HepG2 (cell line): ENCODE results near the gene PLD6. TPM values are rescaled to one million over a fixed set of nuclear protein-coding genes. Genes with fewer than 3 reads are reported as not detected.

Experiments used
- ATAC-seq: fragments of 200-7000 bp; cut with Tn5 transposase; 3 replicates; pipeline ENCODE4 v1.9.1; 2020; ENCODE audit warnings: mild to moderate bottlenecking, moderate library complexity
- BruUV-seq: library from RNA; stranded (reverse); fragments of 400-500 nt; replicated peaks from 2 replicates; lab custom pipeline; 2021; lab: Mats Ljungman, UMichigan
- CTCF ChIA-PET: fragments of 300-600 bp; formaldehyde crosslinking; extraction: SDS; loops from one replicate; lab custom pipeline; 2021; ENCODE audit warnings: low total read pairs, inconsistent platforms, low intra/inter-chr PET ratio; lab: Yijun Ruan, JAX
- POLR2A ChIA-PET: fragments of 350-600 bp; sonication (Branson Sonifier 250); formaldehyde crosslinking; loops from one replicate; lab custom pipeline; 2020; ENCODE audit warnings: antibody characterized with exemption, inconsistent platforms; lab: Yijun Ruan, JAX
- DNase-seq: peaks from one replicate; pipeline ENCODE4 v3.0.0-alpha.2; 2015; ENCODE audit warnings: low spot score
- FAIRE-seq: peaks from 3 replicates; lab custom pipeline; 2011; peaks lifted over from hg19 to GRCh38; lab: Jason Lieb, UNC
- H2AFZ ChIP-seq: one replicate; pipeline ENCODE4 v1.6.1; 2011; ENCODE audit warnings: low read length, inconsistent platforms
- H3K27ac ChIP-seq: fragments of 300-600 bp; 3 replicates; pipeline ENCODE4 v1.8.0; 2011; ENCODE audit warnings: mixed run types, mild to moderate bottlenecking, mixed read lengths, low read length, inconsistent platforms; ENCODE audit not compliant: insufficient read depth; ENCODE audit errors: extremely low read length
- H3K27me3 ChIP-seq, 2 experiments: fragments of 200-600 bp in 1 of 2; 2 replicates in 1 of 2; 3 replicates in 1 of 2; pipeline versions ENCODE4 v1.6.0 to v1.8.0; 2011; ENCODE audit warnings: low read length in 2 of 2, mild to moderate bottlenecking in 2 of 2, moderate library complexity in 2 of 2, inconsistent platforms in 1 of 2; ENCODE audit not compliant: insufficient read depth in 2 of 2, control insufficient read depth in 1 of 2
- H3K36me3 ChIP-seq, 2 experiments: fragments of 200-600 bp in 1 of 2; replicated peaks in 1 of 2; 2 replicates in 1 of 2; 3 replicates in 1 of 2; pipeline versions ENCODE4 v1.5.1 to v1.8.0; 2011; ENCODE audit warnings: low read length in 2 of 2, inconsistent platforms in 1 of 2; ENCODE audit not compliant: insufficient read depth in 2 of 2, control insufficient read depth in 1 of 2
- H3K4me1 ChIP-seq: 2 replicates; pipeline ENCODE4 v1.5.1; 2012; ENCODE audit warnings: low read length, inconsistent platforms; ENCODE audit not compliant: insufficient read depth
- H3K4me2 ChIP-seq: 2 replicates; pipeline ENCODE4 v1.6.0; 2011; ENCODE audit warnings: low read depth, low read length, inconsistent platforms
- H3K4me3 ChIP-seq, 3 experiments: fragments of 200-600 bp in 1 of 3; sonication (generic), shearing (Covaris generic) in 1 of 3; replicated peaks in 1 of 3; 2 replicates each; pipeline ENCODE4 v1.5.1; 2011 to 2016; ENCODE audit warnings: low read length in 3 of 3, inconsistent platforms in 2 of 3, low read depth in 2 of 3, mild to moderate bottlenecking in 2 of 3, control low read depth in 1 of 3, mixed read lengths in 1 of 3; ENCODE audit not compliant: insufficient read depth in 1 of 3
- H3K79me2 ChIP-seq: one replicate; pipeline ENCODE4 v1.6.1; 2011; ENCODE audit warnings: low read length, inconsistent platforms; ENCODE audit not compliant: insufficient read depth
- H3K9ac ChIP-seq: 2 replicates; pipeline ENCODE4 v1.6.0; 2011; ENCODE audit warnings: mild to moderate bottlenecking, low read depth, low read length, inconsistent platforms; ENCODE audit not compliant: insufficient read depth
- H3K9me3 ChIP-seq: 2 replicates; pipeline ENCODE4 v1.5.1; 2012; ENCODE audit warnings: mild to moderate bottlenecking, low read length
- H4K20me1 ChIP-seq: 2 replicates; pipeline ENCODE4 v1.6.0; 2011; ENCODE audit warnings: inconsistent platforms, mild to moderate bottlenecking, low read length, moderate library complexity; ENCODE audit not compliant: insufficient read depth
- AGO2 ChIP-seq: fragments of 200-400 bp; formaldehyde crosslinking; optimal IDR thresholded peaks from 2 replicates; pipeline ENCODE3; 2017; ENCODE audit warnings: mild to moderate bottlenecking, low read depth, low read length, moderate library complexity
- ARHGAP35 ChIP-seq: sonication (generic); formaldehyde crosslinking; IDR thresholded peaks from 2 replicates; pipeline ENCODE4 v1.9.0; 2022; ENCODE audit warnings: mild to moderate bottlenecking, inconsistent platforms, moderate library complexity, missing genetic modification reagents, borderline replicate concordance
- EHMT2 ChIP-seq: fragments of 200-600 bp; sonication (generic); IDR thresholded peaks from 2 replicates; pipeline ENCODE4 v1.7.0; 2017; ENCODE audit warnings: antibody characterized with exemption, low read depth, low read length, borderline replicate concordance
- GABPA ChIP-seq, 2 experiments: IDR thresholded peaks; 2 replicates each; pipeline ENCODE4 v1.6.1; 2011 to 2016; ENCODE audit warnings: low read depth in 2 of 2, low read length in 1 of 2, missing biosample characterization in 1 of 2, missing genetic modification characterization in 1 of 2
- GATA4 ChIP-seq: sonication (generic); IDR thresholded peaks from 2 replicates; pipeline ENCODE4 v1.6.1; 2016; ENCODE audit warnings: antibody characterized with exemption, low read depth, borderline replicate concordance
- HES4 ChIP-seq: sonication (generic); formaldehyde crosslinking; IDR thresholded peaks from 2 replicates; pipeline ENCODE4 v1.9.0; 2021; ENCODE audit warnings: mild to moderate bottlenecking, missing genetic modification reagents, borderline replicate concordance
- HOXA3 ChIP-seq: sonication (generic); formaldehyde crosslinking; IDR thresholded peaks from 2 replicates; pipeline ENCODE4 v1.5.0; 2020; ENCODE audit warnings: missing genetic modification reagents
- MBD4 ChIP-seq: IDR thresholded peaks from 2 replicates; pipeline ENCODE4 v1.6.1; 2012; ENCODE audit warnings: low read length, inconsistent platforms, borderline replicate concordance
- REXO4 ChIP-seq: sonication (generic); formaldehyde crosslinking; IDR thresholded peaks from 2 replicates; pipeline ENCODE4 v1.8.0; 2022; ENCODE audit warnings: missing genetic modification reagents, mild to moderate bottlenecking, borderline replicate concordance
- TBL1XR1 ChIP-seq: fragments of 150-350 bp; IDR thresholded peaks from 2 replicates; pipeline ENCODE4 v1.6.1; 2014; ENCODE audit warnings: borderline replicate concordance, low read length; ENCODE audit not compliant: partially characterized antibody
- ZNF329 ChIP-seq: sonication (generic); formaldehyde crosslinking; IDR thresholded peaks from 2 replicates; pipeline ENCODE4 v1.9.0; 2021; ENCODE audit warnings: low read depth, mild to moderate bottlenecking, missing genetic modification reagents
- ZNF629 ChIP-seq: sonication (generic); formaldehyde crosslinking; conservative IDR thresholded peaks from 2 replicates; pipeline ENCODE4 v1.5.0; 2020; ENCODE audit warnings: missing genetic modification reagents
- ZNF713 ChIP-seq: sonication (generic); formaldehyde crosslinking; IDR thresholded peaks from 2 replicates; pipeline ENCODE4 v1.4.0; 2020; ENCODE audit warnings: mild to moderate bottlenecking, missing genetic modification reagents
- ZSCAN29 ChIP-seq: sonication (generic); formaldehyde crosslinking; conservative IDR thresholded peaks from 2 replicates; pipeline ENCODE4 v1.4.0; 2020; ENCODE audit warnings: mild to moderate bottlenecking, missing genetic modification reagents
- WGBS: methylation state at CpG from one replicate; pipeline ENCODE4 v1.1.6; 2017; ENCODE audit warnings: low lambda C conversion rate; 5-methylcytosine and 5-hydroxymethylcytosine counted together
- in situ Hi-C: cut with HindIII; loops from 2 replicates; pipeline ENCODE4 v1.10.0; 2017; ENCODE audit warnings: low pct_unique_long_range_greater_than_20kb; ENCODE audit not compliant: extremely low pct_ligation_motif_present
- intact Hi-C: fragments of 100-400 bp; cut with micrococcal nuclease; formaldehyde crosslinking; loops from one replicate; pipeline ENCODE4 v1.10.0; 2022; ENCODE audit not compliant: unreplicated experiment
- polyA plus RNA-seq, 8 experiments: library from polyadenylated mRNA; depleted of rRNA in 3 of 8; stranded (reverse) in 7 of 8; unstranded in 1 of 8; fragments of >200 nt; fragmentation: Illumina TruSeq in 4 of 8; extraction: Trizol in 4 of 8; gene quantifications; 2 replicates each; pipeline versions ENCODE4 v1.2.1 to v1.2.3, GENCODE V29; 2011 to 2016; ENCODE audit warnings: low read depth in 4 of 8, missing spikeins in 1 of 8, mixed read lengths in 1 of 8; ENCODE audit not compliant: insufficient read depth in 1 of 8
- total RNA-seq, 5 experiments: library from RNA; depleted of rRNA; stranded (reverse); fragments of >200 nt; fragmentation: Illumina TruSeq; extraction: Trizol; gene quantifications; 2 replicates each; pipeline ENCODE4 v1.2.3, GENCODE V29; 2016; ENCODE audit warnings: low read depth in 1 of 5

Gene PLD6
- total and polyA plus RNA-seq, 2 of the 13 experiments (the other 11 are each of a cell fraction or from before 2014, with no cell fraction given), result 5.2 to 11.4 TPM

GRCh38 chr17:17164156-17164555 lies 42.0 kb downstream of the PLD6 start:
- H3K9me3 ChIP-seq, result no peaks in the 10 kb centered on the region
- no peak overlapping the region for H2AFZ ChIP-seq
- no peaks in the 10 kb centered on the region for H3K27me3 ChIP-seq
- no peak for ATAC-seq
- no peak overlapping the region for H3K4me2 ChIP-seq
- no peak overlapping the region for H3K27ac ChIP-seq
- H3K4me1 ChIP-seq, result no peaks in the 10 kb centered on the region
- no peak for FAIRE-seq
- peaks cover 17 to 64% of the 10 kb centered on the region in 2 experiments; a peak in 4 of 5 replicates for H3K36me3 ChIP-seq
- no peak overlapping the region for H3K9ac ChIP-seq
- intact Hi-C loops, result no loop called here
- TF ChIP-seq ZNF629 (CRISPR knock-in tag) (no peak), AGO2 (peak; percentile 46)
- TF ChIP-seq, all 625 proteins: peak for 1
- BruUV-seq, result no TSS peak
- ChIA-PET CTCF (no interaction called here), POLR2A (no interaction called here)
- Histone ChIP-seq H4K20me1 (no peaks in the 10 kb centered on the region), H3K79me2 (no peaks in the 10 kb centered on the region), H3K4me3 (no peak overlapping the region)
- DNase-seq, result no peak
- in situ Hi-C loops, result no loop called here
- WGBS, result over 99% methylated on average over 24 of the region's 25 CpGs

- Histone ChIP-seq H3K4me3 (no peak overlapping the region), H2AFZ (no peak overlapping the region), H3K9ac (no peak overlapping the region), H3K79me2 (no peaks in the 10 kb centered on the region), H3K4me1 (no peaks in the 10 kb centered on the region), H3K4me2 (no peak overlapping the region), H3K36me3 (peaks cover 18 to 72% of the 10 kb centered on the region in 2 experiments), H4K20me1 (no peaks in the 10 kb centered on the region), H3K27ac (no peak overlapping the region), H3K9me3 (no peaks in the 10 kb centered on the region), H3K27me3 (no peaks in the 10 kb centered on the region)
- WGBS, result 98% methylated on average over 4 of the region's 4 CpGs
- in situ Hi-C loops, result no loop called here
- intact Hi-C loops, result no loop called here
- no peak for DNase-seq
- no peak for FAIRE-seq
- no peak for TF ChIP-seq GATA4
- no peak for TF ChIP-seq ARHGAP35 (CRISPR knock-in tag)
- TF ChIP-seq HOXA3 (CRISPR knock-in tag), result no peak
- TF ChIP-seq ZNF329 (CRISPR knock-in tag), result no peak
- TF ChIP-seq ZSCAN29 (CRISPR knock-in tag), result no peak
- TF ChIP-seq HES4 (CRISPR knock-in tag), result no peak
- no peak for TF ChIP-seq EHMT2
- no peak for TF ChIP-seq ZNF713 (CRISPR knock-in tag)
- no peak for TF ChIP-seq GABPA (IDR thresholded peaks at IDR 0.05; ENCODE audit: low read depth, low read length)
- TF ChIP-seq GABPA (CRISPR knock-in tag; IDR thresholded peaks at IDR 0.05; ENCODE audit: low read depth), result no peak
- TF ChIP-seq REXO4 (CRISPR knock-in tag), result no peak
- TF ChIP-seq TBL1XR1, result no peak
- no peak for TF ChIP-seq MBD4
- ATAC-seq, result no peak
- ChIA-PET POLR2A (no interaction called here), CTCF (no interaction called here)
- BruUV-seq, result no TSS peak
Measured at GRCh38 chr17:17161759-17162158, 44.4 kb downstream of the PLD6 start.
